Upper lobe of left lung (tissue), 6 donors: ENCODE data around the gene DCAF15. TPM values are rescaled to one million over a fixed set of nuclear protein-coding genes. Genes with fewer than 3 reads are reported as not detected.

ENCODE experiments used
- ATAC-seq, 2 donors: fragments of 200-7000 bp; cut with Tn5 transposase; one replicate each; pipeline ENCODE4 v1.9.1; 2022; ENCODE audit warnings: mild to moderate bottlenecking in 2 of 2, moderate library complexity in 2 of 2; ENCODE audit not compliant: low FRiP score in 2 of 2
- DNase-seq, 2 donors: peaks; one replicate each; pipeline ENCODE4 v3.0.0-alpha.2; 2019 to 2020
- H3K27ac ChIP-seq, 4 donors: fragments of 200-600 bp; sonication (generic); one replicate each; pipeline ENCODE4 v1.5.1; 2016 to 2019
- H3K27me3 ChIP-seq, 4 donors: fragments of 200-600 bp; sonication (generic); one replicate each; pipeline ENCODE4 v1.5.1; 2017 to 2019
- H3K36me3 ChIP-seq, 4 donors: fragments of 200-600 bp; sonication (generic); one replicate each; pipeline ENCODE4 v1.5.1; 2016 to 2019
- H3K4me1 ChIP-seq, 4 donors: fragments of 200-600 bp; sonication (generic); one replicate each; pipeline ENCODE4 v1.5.1; 2018 to 2019
- H3K4me3 ChIP-seq, 4 donors: fragments of 200-600 bp; sonication (generic); one replicate each; pipeline ENCODE4 v1.5.1; 2017 to 2019; ENCODE audit warnings: mild to moderate bottlenecking in 2 of 4, moderate library complexity in 1 of 4
- H3K9me3 ChIP-seq, 4 donors: fragments of 200-600 bp; sonication (generic); one replicate each; pipeline ENCODE4 v1.5.1; 2018 to 2019
- CTCF ChIP-seq, 6 experiments: fragments of 450-650 bp in 4 of 6; fragments of 200-600 bp in 2 of 6; sonication (generic) in 2 of 6; IDR thresholded peaks; one replicate each; pipeline ENCODE4 v1.5.1; 2016 to 2019; ENCODE audit warnings: antibody characterized with exemption in 6 of 6
- EP300 ChIP-seq, 4 donors: sonication (generic); formaldehyde crosslinking; IDR thresholded peaks; one replicate each; pipeline ENCODE4 v1.5.1; 2017; ENCODE audit warnings: antibody characterized with exemption in 4 of 4, control low read depth in 2 of 4
- POLR2A ChIP-seq, 4 donors: fragments of 450-650 bp; IDR thresholded peaks; one replicate each; pipeline ENCODE4 v1.5.1; 2016 to 2017; ENCODE audit warnings: antibody characterized with exemption in 4 of 4, mild to moderate bottlenecking in 2 of 4
- POLR2AphosphoS5 ChIP-seq, 2 donors: sonication (generic); formaldehyde crosslinking; IDR thresholded peaks; one replicate each; pipeline ENCODE4 v1.5.1; 2017; ENCODE audit warnings: antibody characterized with exemption in 2 of 2
- WGBS, 2 donors: methylation state at CpG; one replicate each; pipeline ENCODE4 v1.1.5; 2017 to 2018; 5-methylcytosine and 5-hydroxymethylcytosine counted together
- total RNA-seq, 6 donors: library from RNA; depleted of rRNA in 4 of 6; stranded (reverse); fragments of >200 nt in 4 of 6; gene quantifications; one replicate each; pipeline versions ENCODE4 v1.1.0 to v1.2.1, GENCODE V29; 2016 to 2021
- donor health status: DM: no; HTN: no; CAD: no; lungs with moderate emphysema.
- donor health status: DM: no; HTN: yes; CAD: no; lungs with severe emphysema.

The DCAF15 gene
- total RNA-seq, 6 donors from 2014 or later: 20.5 to 51.3 (median 39.0) TPM

- DNase-seq (no peak), ATAC-seq (no peak)
- Histone ChIP-seq H3K4me3 (no peak overlapping the region), H3K27ac (no peak overlapping the region), H3K9me3 (peaks cover 0 to 6% (median 0%) of the 10 kb centered on the region in 4 donors), H3K27me3 (no peaks in the 10 kb centered on the region), H3K4me1 (peaks cover 13 to 25% (median 16%) of the 10 kb centered on the region in 4 donors), H3K36me3 (peaks cover 0 to 9% (median 7%) of the 10 kb centered on the region in 4 donors)
- no peak for TF ChIP-seq POLR2A (IDR thresholded peaks at IDR 0.05)
- WGBS, 2 donors: 85 to 92% methylated on average over 1 of the region's 1 CpG
Observed at GRCh38 chr19:13998426-13998825, 46.1 kb downstream of the DCAF15 start.

GRCh38 chr19:13999085-13999484, 46.8 kb downstream of the DCAF15 start:
- Histone ChIP-seq H3K27me3 (no peaks in the 10 kb centered on the region), H3K27ac (no peak overlapping the region), H3K9me3 (peaks cover 0 to 6% (median 0%) of the 10 kb centered on the region in 4 donors), H3K4me3 (no peak overlapping the region), H3K4me1 (peaks cover 20 to 31% (median 23%) of the 10 kb centered on the region in 4 donors), H3K36me3 (peaks cover 0 to 8% (median 7%) of the 10 kb centered on the region in 4 donors)
- DNase-seq: no peak
- WGBS, 2 donors: 95% methylated on average over 3 of the region's 3 CpGs
- no peak for ATAC-seq
- TF ChIP-seq POLR2A (IDR thresholded peaks at IDR 0.05) (no peak), EP300 (IDR thresholded peaks at IDR 0.05) (no peak), POLR2AphosphoS5 (IDR thresholded peaks at IDR 0.05) (no peak), CTCF (IDR thresholded peaks at IDR 0.05) (no peak)

GRCh38 chr19:14000691-14001375, 48.5 kb downstream of the DCAF15 start:
- H3K9me3 ChIP-seq: peaks cover 0 to 6% (median 0%) of the 10 kb centered on the region in 4 donors
- H3K27me3 ChIP-seq: no peaks in the 10 kb centered on the region
- H3K4me3 ChIP-seq: no peak overlapping the region
- no peak for DNase-seq
- H3K4me1 ChIP-seq: peaks cover 33 to 41% (median 38%) of the 10 kb centered on the region in 4 donors
- WGBS, 2 donors: 83 to 84% methylated on average over 12 to 13 of the region's 13 CpGs
- H3K36me3 ChIP-seq: peaks cover 0 to 7% (median 4%) of the 10 kb centered on the region in 4 donors
- no peak for TF ChIP-seq EP300 (IDR thresholded peaks at IDR 0.05)
- TF ChIP-seq POLR2AphosphoS5 (IDR thresholded peaks at IDR 0.05): no peak
- TF ChIP-seq CTCF (IDR thresholded peaks at IDR 0.05): no peak
- TF ChIP-seq POLR2A (IDR thresholded peaks at IDR 0.05): no peak
- peak overlapping the region in 1 of 4 donors; percentile 99 for H3K27ac ChIP-seq
- ATAC-seq: no peak

DNA sequence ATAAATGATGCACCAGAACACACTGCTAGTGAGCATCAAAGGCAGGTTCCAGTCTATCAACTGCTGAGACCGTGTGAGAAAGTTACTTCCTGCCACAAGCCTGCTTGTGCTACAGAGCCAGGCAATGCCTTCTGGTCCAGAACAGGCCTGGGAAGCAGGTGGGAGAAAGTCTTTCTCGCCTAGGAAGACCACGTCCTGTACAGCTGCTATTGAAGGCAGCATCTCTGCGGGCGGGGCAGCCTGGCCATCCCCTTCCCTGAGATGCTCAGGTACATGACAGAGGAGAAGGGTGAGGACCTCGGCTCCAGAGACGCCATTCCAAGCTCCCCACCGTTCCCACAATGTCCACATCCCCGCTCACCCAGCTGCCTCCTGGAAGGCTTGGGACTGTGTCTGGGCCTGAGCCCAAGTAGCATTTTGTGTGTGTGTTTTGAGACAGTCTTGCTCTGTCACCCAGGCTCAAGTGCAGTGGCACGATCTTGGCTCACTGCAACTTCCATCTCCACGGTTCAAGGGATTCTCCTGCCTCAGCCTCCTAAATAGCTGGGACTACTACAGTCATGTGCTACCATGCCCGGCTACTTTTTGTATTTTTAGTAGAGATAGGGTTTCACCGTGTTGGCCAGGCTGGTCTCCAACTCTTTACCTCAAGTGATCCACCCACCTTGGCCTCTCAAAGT, 50.4 kb downstream of the DCAF15 start:
- TF ChIP-seq EP300 (IDR thresholded peaks at IDR 0.05) (no peak), CTCF (IDR thresholded peaks at IDR 0.05) (no peak), POLR2A (IDR thresholded peaks at IDR 0.05) (no peak), POLR2AphosphoS5 (IDR thresholded peaks at IDR 0.05) (no peak)
- peaks cover 33 to 42% (median 39%) of the 10 kb centered on the region in 4 donors for H3K4me1 ChIP-seq
- ATAC-seq (no peak), DNase-seq (no peak)
- no peaks in the 10 kb centered on the region for H3K27me3 ChIP-seq
- peak overlapping the region; percentile 97 to 100 (median 100) for H3K27ac ChIP-seq
- peaks cover 0 to 6% (median 0%) of the 10 kb centered on the region in 4 donors for H3K9me3 ChIP-seq
- H3K36me3 ChIP-seq: peaks cover 0 to 2% (median 0%) of the 10 kb centered on the region in 4 donors
- WGBS, 2 donors: 55 to 74% methylated on average over 13 of the region's 13 CpGs
- no peak overlapping the region for H3K4me3 ChIP-seq

- Histone ChIP-seq H3K4me1 (peaks cover 33 to 42% (median 39%) of the 10 kb centered on the region in 4 donors), H3K9me3 (peaks cover 0 to 6% (median 0%) of the 10 kb centered on the region in 4 donors), H3K27ac (peak overlapping the region; percentile 97 to 100 (median 100)), H3K4me3 (no peak overlapping the region), H3K27me3 (no peaks in the 10 kb centered on the region), H3K36me3 (no peaks in the 10 kb centered on the region)
- ATAC-seq (no peak), DNase-seq (no peak)
- WGBS, 2 donors: 31 to 41% methylated on average over 10 of the region's 10 CpGs
- TF ChIP-seq EP300 (IDR thresholded peaks at IDR 0.05): no peak
- TF ChIP-seq POLR2AphosphoS5 (IDR thresholded peaks at IDR 0.05): no peak
- no peak for TF ChIP-seq POLR2A (IDR thresholded peaks at IDR 0.05)
- no peak for TF ChIP-seq CTCF (IDR thresholded peaks at IDR 0.05)
Observed at GRCh38 chr19:14003251-14004055, 51.1 kb downstream of the DCAF15 start.
